K562 (cell line): ENCODE measurements around the gene LY6G6F. TPM values are rescaled to one million over a fixed set of nuclear protein-coding genes. Genes with fewer than 3 reads are reported as not detected.
A peak's percentile ranks its signal among the peaks of the same experiment; 100 is the strongest.

Experiments used
- ATAC-seq: fragments of 200-7000 bp; cut with Tn5 transposase; 3 replicates; pipeline ENCODE4 v1.9.1; 2020; ENCODE audit warnings: moderate library complexity
- BruUV-seq: library from RNA; stranded (reverse); fragments of 400-500 nt; replicated peaks from 2 replicates; lab custom pipeline; 2021; lab: Mats Ljungman, UMichigan
- CTCF ChIA-PET: fragments of 300-600 bp; formaldehyde crosslinking; extraction: SDS; loops from one replicate; lab custom pipeline; 2021; ENCODE audit warnings: low intra/inter-chr PET ratio; lab: Yijun Ruan, JAX
- POLR2A ChIA-PET: fragments of 300-600, 350-650 bp; sonication (Branson Sonifier 250); formaldehyde crosslinking; extraction: SDS; loops from one replicate; lab custom pipeline; 2021; ENCODE audit warnings: antibody characterized with exemption, inconsistent platforms; lab: Yijun Ruan, JAX
- DNase-seq, 4 experiments: peaks; one replicate each; pipeline versions ENCODE4 v3.0.0 to v3.0.0-alpha.2; 2011 to 2018; ENCODE audit warnings: low spot score in 3 of 4, mixed read lengths in 3 of 4; ENCODE audit errors: extremely low read depth in 1 of 4
- FAIRE-seq: peaks from 2 replicates; lab custom pipeline; 2011; peaks lifted over from hg19 to GRCh38; lab: Jason Lieb, UNC
- H2AFZ ChIP-seq: 2 replicates; pipeline ENCODE4 v1.6.0; 2011; ENCODE audit warnings: low read depth, low read length, control low read depth, inconsistent platforms
- H3K27ac ChIP-seq: fragments of 200-600 bp; 3 replicates; pipeline ENCODE4 v1.8.0; 2011; ENCODE audit warnings: low read depth, mild to moderate bottlenecking, control low read depth, inconsistent platforms, low read length, moderate library complexity, mixed read lengths; ENCODE audit errors: extremely low read depth
- H3K27me3 ChIP-seq, 2 experiments: fragments of 300-600 bp in 1 of 2; 2 replicates in 1 of 2; 3 replicates in 1 of 2; pipeline versions ENCODE4 v1.6.0 to v1.8.0; 2011; ENCODE audit warnings: inconsistent platforms in 2 of 2, low read length in 2 of 2, mild to moderate bottlenecking in 1 of 2, mixed read lengths in 1 of 2, moderate library complexity in 1 of 2; ENCODE audit not compliant: control insufficient read depth in 2 of 2, insufficient read depth in 2 of 2
- H3K36me3 ChIP-seq: fragments of 300-600 bp; 3 replicates; pipeline ENCODE4 v1.8.0; 2011; ENCODE audit warnings: mild to moderate bottlenecking, low read length, inconsistent platforms; ENCODE audit not compliant: control insufficient read depth, insufficient read depth
- H3K4me1 ChIP-seq, 2 experiments: fragments of 200-600 bp in 1 of 2; replicated peaks in 1 of 2; 2 replicates in 1 of 2; 3 replicates in 1 of 2; pipeline versions ENCODE4 v1.5.1 to v1.8.0; 2011; ENCODE audit warnings: inconsistent platforms in 2 of 2, low read length in 2 of 2, mild to moderate bottlenecking in 1 of 2, mixed read lengths in 1 of 2, moderate library complexity in 1 of 2; ENCODE audit not compliant: control insufficient read depth in 2 of 2, insufficient read depth in 2 of 2
- H3K4me2 ChIP-seq: 2 replicates; pipeline ENCODE4 v1.6.1; 2011; ENCODE audit warnings: low read length, control low read depth, inconsistent platforms, mixed read lengths; ENCODE audit not compliant: insufficient read depth
- H3K4me3 ChIP-seq: fragments of 200-600 bp; sonication (generic), shearing (Covaris generic); 2 replicates; pipeline ENCODE4 v1.5.1; 2016; ENCODE audit warnings: control low read depth, inconsistent platforms
- H3K79me2 ChIP-seq: fragments of 200-600 bp; 3 replicates; pipeline ENCODE4 v1.8.0; 2011; ENCODE audit warnings: low read length, inconsistent platforms; ENCODE audit not compliant: control insufficient read depth, insufficient read depth
- H3K9ac ChIP-seq, 2 experiments: 2 replicates each; pipeline versions ENCODE4 v1.6.0 to v1.6.1; 2011; ENCODE audit warnings: low read depth in 2 of 2, low read length in 2 of 2, control low read depth in 1 of 2, inconsistent platforms in 1 of 2, mild to moderate bottlenecking in 1 of 2, mixed read lengths in 1 of 2; ENCODE audit not compliant: insufficient read depth in 1 of 2
- H3K9me1 ChIP-seq: one replicate; pipeline ENCODE4 v1.6.0; 2011; ENCODE audit warnings: inconsistent platforms, mild to moderate bottlenecking, low read length, moderate library complexity; ENCODE audit not compliant: control insufficient read depth, insufficient read depth
- H3K9me3 ChIP-seq: replicated peaks from 2 replicates; pipeline ENCODE4 v1.5.1; 2011; ENCODE audit warnings: low read depth, low read length, inconsistent platforms; ENCODE audit not compliant: control insufficient read depth, insufficient read depth
- H4K20me1 ChIP-seq: replicated peaks from 2 replicates; pipeline ENCODE4 v1.6.1; 2011; ENCODE audit warnings: low read length, inconsistent platforms, mixed read lengths; ENCODE audit not compliant: control insufficient read depth, insufficient read depth
- BMI1 ChIP-seq: fragments of 150-350 bp; IDR thresholded peaks from 2 replicates; pipeline ENCODE4 v1.6.1; 2014; ENCODE audit warnings: low read length
- CEBPB ChIP-seq: fragments of 450-650 bp; IDR thresholded peaks from 2 replicates; pipeline ENCODE4 v1.6.1; 2016; ENCODE audit warnings: missing genetic modification characterization, missing compliant biosample characterization
- ELF1 ChIP-seq: fragments of 200-800 bp; sonication (Bioruptor generic); IDR thresholded peaks from 2 replicates; pipeline ENCODE4 v1.6.1; 2016; ENCODE audit warnings: missing genetic modification characterization, missing compliant biosample characterization
- EP400 ChIP-seq: fragments of 450-650 bp; IDR thresholded peaks from 2 replicates; pipeline ENCODE4 v1.6.1; 2017; ENCODE audit warnings: antibody characterized with exemption, mild to moderate bottlenecking, moderate library complexity
- FOS ChIP-seq: IDR thresholded peaks from 3 replicates; pipeline ENCODE4 v1.6.1; 2011; ENCODE audit not compliant: insufficient read length; ENCODE audit errors: extremely low read depth
- FOSL1 ChIP-seq: fragments of 200-800 bp; sonication (Bioruptor generic); conservative IDR thresholded peaks from 2 replicates; pipeline ENCODE4 v1.6.1; 2016; ENCODE audit warnings: missing genetic modification characterization, missing compliant biosample characterization
- GABPB1 ChIP-seq: sonication (generic); formaldehyde crosslinking; IDR thresholded peaks from 2 replicates; pipeline ENCODE4 v1.8.0; 2022; ENCODE audit warnings: mild to moderate bottlenecking, missing genetic modification reagents
- GMEB1 ChIP-seq: fragments of 250-450 bp; sonication (Bioruptor Pico); IDR thresholded peaks from 2 replicates; pipeline ENCODE4 v1.4.0; 2020; ENCODE audit warnings: mild to moderate bottlenecking
- MAFG ChIP-seq: fragments of 450-650 bp; conservative IDR thresholded peaks from 2 replicates; pipeline ENCODE4 v1.6.1; 2016; ENCODE audit warnings: missing genetic modification characterization, missing compliant biosample characterization
- RFX7 ChIP-seq: fragments of 250-450 bp; sonication (Bioruptor Pico); IDR thresholded peaks from 2 replicates; pipeline ENCODE4 v1.5.1; 2021; ENCODE audit warnings: mild to moderate bottlenecking
- ZBTB43 ChIP-seq: sonication (generic); formaldehyde crosslinking; IDR thresholded peaks from 2 replicates; pipeline ENCODE4 v1.8.0; 2023; ENCODE audit warnings: mild to moderate bottlenecking, missing genetic modification reagents
- ZNF124 ChIP-seq: sonication (generic); formaldehyde crosslinking; IDR thresholded peaks from 2 replicates; pipeline ENCODE4 v1.8.1; 2022; ENCODE audit warnings: missing genetic modification reagents
- ZNF316 ChIP-seq: fragments of 450-650 bp; IDR thresholded peaks from 2 replicates; pipeline ENCODE4 v1.6.1; 2016
- ZNF449 ChIP-seq: fragments of 250-450 bp; sonication (Bioruptor Pico); IDR thresholded peaks from 2 replicates; pipeline ENCODE4 v1.8.0; 2022; ENCODE audit warnings: moderate library complexity, mild to moderate bottlenecking, inconsistent platforms
- ZNF507 ChIP-seq: conservative IDR thresholded peaks from 2 replicates; pipeline ENCODE4 v1.6.1; 2017; ENCODE audit warnings: missing genetic modification characterization, missing compliant biosample characterization
- ZNF639 ChIP-seq, 2 experiments: fragments of 200-800 bp in 1 of 2; sonication (Bioruptor generic) in 1 of 2; sonication (generic) in 1 of 2; formaldehyde crosslinking in 1 of 2; IDR thresholded peaks in 1 of 2; conservative IDR thresholded peaks in 1 of 2; 2 replicates each; pipeline versions ENCODE4 v1.5.0 to v1.6.1; 2016 to 2020; ENCODE audit warnings: missing compliant biosample characterization in 1 of 2, missing genetic modification characterization in 1 of 2, missing genetic modification reagents in 1 of 2
- ZNF75A ChIP-seq: fragments of 450-650 bp; formaldehyde crosslinking; IDR thresholded peaks from 2 replicates; pipeline ENCODE4 v1.4.0; 2020; ENCODE audit warnings: mild to moderate bottlenecking
- WGBS: fragments of 100-300 bp; shearing (Covaris generic); methylation state at CpG from one replicate; pipeline ENCODE4 v1.1.6; 2016; ENCODE audit warnings: low coverage, mixed read lengths; ENCODE audit not compliant: insufficient coverage; ENCODE audit errors: missing lambda C conversion rate; 5-methylcytosine and 5-hydroxymethylcytosine counted together
- in situ Hi-C: fragments of 300-500 bp; cut with MboI; formaldehyde crosslinking; loops from 4 replicates; pipeline ENCODE4 v1.15.0; 2018; ENCODE audit warnings: inconsistent platforms, mixed read lengths
- intact Hi-C: fragments of 100-400 bp; cut with micrococcal nuclease; formaldehyde crosslinking; loops from 2 replicates; pipeline ENCODE4 v1.14.2; 2022
- polyA plus RNA-seq, 8 experiments: library from polyadenylated mRNA; depleted of rRNA in 4 of 8; stranded (reverse) in 5 of 8; unstranded in 3 of 8; fragments of >200 nt; fragmentation: Nextera tagmentation in 2 of 8; fragmentation: Illumina TruSeq in 1 of 8; extraction: Ambion mirVana in 2 of 8; extraction: Trizol in 1 of 8; gene quantifications; 2 replicates each; pipeline versions ENCODE4 v1.2.1 to v1.2.3, GENCODE V29; 2011 to 2014; ENCODE audit warnings: inconsistent platforms in 1 of 8, missing spikeins in 1 of 8
- total RNA-seq, 7 experiments: library from RNA; depleted of rRNA in 6 of 7; stranded (reverse); fragments of >200 nt in 6 of 7; fragmentation: Illumina TruSeq in 2 of 7; extraction: Trizol in 2 of 7; gene quantifications; 2 replicates each; pipeline versions ENCODE4 v1.2.1 to v1.2.3, GENCODE V29; 2011 to 2021; ENCODE audit warnings: low replicate concordance in 1 of 7

The LY6G6F gene
- total and polyA plus RNA-seq, 9 of the 15 experiments (the other 6 are each of a cell fraction or from before 2014, with no cell fraction given): 0.14 to 0.50 (median 0.28) TPM; not detected in 2

GRCh38 chr6:31676904-31677303 is 29.8 kb upstream of the LY6G6F start:
- intact Hi-C loops (no loop called here), in situ Hi-C loops (no loop called here)
- Histone ChIP-seq H2AFZ (peak overlapping the region; percentile 79), H3K27ac (no peak overlapping the region), H3K27me3 (no peaks in the 10 kb centered on the region), H3K9ac (peak overlapping the region; percentile 16 to 70; a peak in 2 of 4 replicates), H3K79me2 (no peaks in the 10 kb centered on the region), H3K9me1 (no peaks in the 10 kb centered on the region), H3K9me3 (no peaks in the 10 kb centered on the region), H4K20me1 (no peaks in the 10 kb centered on the region), H3K4me3 (no peak overlapping the region), H3K4me2 (peak overlapping the region; percentile 39), H3K36me3 (peaks cover 21% of the 10 kb centered on the region), H3K4me1 (peaks cover 9 to 12% of the 10 kb centered on the region in 2 experiments)
- POLR2A ChIA-PET: interaction anchor here (1.9 to 2.5 kb wide), 3 partner anchors 12 to 17 kb away, joined by 8 to 33 read pairs (median 14); partner anchors contain the start of genes CSNK2B and GPANK1
- WGBS: 6% methylated on average over 6 of the region's 6 CpGs
- peak; percentile 38 for ATAC-seq
- no TSS peak for BruUV-seq
- FAIRE-seq: peak; percentile 29
- CTCF ChIA-PET: interaction anchor here (0.5 kb wide), 1 partner anchor 11 kb away, joined by 5 read pairs; the partner anchor contains the start of gene CSNK2B
- peak in 3 of 4 experiments; percentile 53 to 73 (median 71) for DNase-seq
- no peak for TF ChIP-seq ZNF507 (tag)
- TF ChIP-seq ZNF316: no peak
- TF ChIP-seq CEBPB: no peak
- TF ChIP-seq ELF1 (tag): peak; percentile 71; the same call in 1 of the 2 replicates
- TF ChIP-seq GMEB1: peak; percentile 48
- no peak for TF ChIP-seq RFX7
- TF ChIP-seq ZNF639 (CRISPR knock-in tag; conservative IDR thresholded peaks at IDR 0.05 in 1 of 2, IDR thresholded peaks at IDR 0.05 in 1 of 2): 0 out of 4 replicates have a peak, but pooled peaks of 1 of the 2 experiments have one; percentile 40
- TF ChIP-seq ZBTB43: no peak
- 0 out of 2 replicates have a peak, but pooled peaks have one; percentile 43 for TF ChIP-seq ZNF449 (CRISPR knock-in tag)
- TF ChIP-seq MAFG: no peak
- no peak for TF ChIP-seq EP400
- no peak for TF ChIP-seq ZNF124 (CRISPR knock-in tag)
- no peak for TF ChIP-seq BMI1
- TF ChIP-seq GABPB1: no peak
- TF ChIP-seq ZNF75A (CRISPR knock-in tag): no peak
- TF ChIP-seq FOS: no peak
- TF ChIP-seq FOSL1 (tag): peak; percentile 63; the same call in 1 of the 2 replicates
